Sigmoid colon (tissue), 4 donors: ENCODE data around the gene TLL2.

Experiments used
- CTCF ChIP-seq, 4 experiments: fragments of 450-650 bp in 3 of 4; fragments of 200-600 bp in 1 of 4; IDR thresholded peaks; one replicate each; pipeline ENCODE4 v1.5.1; 2016 to 2019; ENCODE audit warnings: antibody characterized with exemption in 4 of 4, mild to moderate bottlenecking in 3 of 4, moderate library complexity in 2 of 4
- EP300 ChIP-seq, 4 donors: sonication (generic); formaldehyde crosslinking; IDR thresholded peaks; one replicate each; pipeline ENCODE4 v1.6.1; 2017; ENCODE audit warnings: antibody characterized with exemption in 4 of 4
- POLR2A ChIP-seq, 2 donors: fragments of 450-650 bp; IDR thresholded peaks; one replicate each; pipeline ENCODE4 v1.6.1; 2016; ENCODE audit warnings: antibody characterized with exemption in 2 of 2, mild to moderate bottlenecking in 2 of 2, moderate library complexity in 2 of 2
- POLR2AphosphoS5 ChIP-seq, 4 donors: sonication (generic); formaldehyde crosslinking; IDR thresholded peaks; one replicate each; pipeline ENCODE4 v1.6.1; 2017; ENCODE audit warnings: antibody characterized with exemption in 4 of 4

GRCh38 chr10:96387161-96387560 lies 126.6 kb downstream of the TLL2 start:
- TF ChIP-seq CTCF (IDR thresholded peaks at IDR 0.05), result no peak
- no peak for TF ChIP-seq POLR2A (IDR thresholded peaks at IDR 0.05)
- no peak for TF ChIP-seq POLR2AphosphoS5 (IDR thresholded peaks at IDR 0.05)
- no peak for TF ChIP-seq EP300 (IDR thresholded peaks at IDR 0.05)
